ENCODE results near the gene BSND.

DNA sequence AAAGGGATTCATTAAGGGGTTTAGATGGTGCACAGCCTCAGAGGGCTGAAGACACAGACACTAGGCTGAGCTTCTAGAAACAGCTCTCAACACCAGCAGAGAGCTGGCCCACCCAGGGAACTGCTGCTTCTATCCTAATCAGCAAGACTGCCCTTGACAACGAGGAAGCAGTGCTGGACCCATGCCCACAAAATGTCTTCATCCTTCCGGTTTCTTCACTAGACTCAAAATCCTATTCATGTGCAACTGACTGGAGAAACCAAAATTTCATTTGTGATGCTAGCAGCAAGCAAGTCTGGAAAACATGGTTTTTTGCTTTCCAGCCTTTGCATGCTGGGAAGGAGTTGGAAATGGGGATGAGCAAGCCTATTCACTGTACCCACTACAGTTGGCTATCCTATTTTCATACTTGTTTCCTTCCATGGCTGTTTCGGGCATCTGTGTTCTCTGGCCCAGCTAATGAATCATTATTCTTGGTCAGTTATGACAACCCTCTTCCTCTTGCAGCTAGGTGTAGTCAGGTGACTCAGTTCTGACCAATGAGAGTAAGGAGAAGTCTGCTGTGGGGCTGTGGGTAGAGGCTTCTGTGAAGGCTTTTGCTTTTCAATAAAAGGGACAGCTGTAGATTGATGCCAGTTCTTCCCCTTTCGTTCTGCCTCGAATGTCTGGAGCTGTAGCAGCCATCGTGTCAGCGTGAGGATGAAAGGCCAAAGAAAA, 33.0 kb upstream of the BSND start:
- TF ChIP-seq, protein P1, sequence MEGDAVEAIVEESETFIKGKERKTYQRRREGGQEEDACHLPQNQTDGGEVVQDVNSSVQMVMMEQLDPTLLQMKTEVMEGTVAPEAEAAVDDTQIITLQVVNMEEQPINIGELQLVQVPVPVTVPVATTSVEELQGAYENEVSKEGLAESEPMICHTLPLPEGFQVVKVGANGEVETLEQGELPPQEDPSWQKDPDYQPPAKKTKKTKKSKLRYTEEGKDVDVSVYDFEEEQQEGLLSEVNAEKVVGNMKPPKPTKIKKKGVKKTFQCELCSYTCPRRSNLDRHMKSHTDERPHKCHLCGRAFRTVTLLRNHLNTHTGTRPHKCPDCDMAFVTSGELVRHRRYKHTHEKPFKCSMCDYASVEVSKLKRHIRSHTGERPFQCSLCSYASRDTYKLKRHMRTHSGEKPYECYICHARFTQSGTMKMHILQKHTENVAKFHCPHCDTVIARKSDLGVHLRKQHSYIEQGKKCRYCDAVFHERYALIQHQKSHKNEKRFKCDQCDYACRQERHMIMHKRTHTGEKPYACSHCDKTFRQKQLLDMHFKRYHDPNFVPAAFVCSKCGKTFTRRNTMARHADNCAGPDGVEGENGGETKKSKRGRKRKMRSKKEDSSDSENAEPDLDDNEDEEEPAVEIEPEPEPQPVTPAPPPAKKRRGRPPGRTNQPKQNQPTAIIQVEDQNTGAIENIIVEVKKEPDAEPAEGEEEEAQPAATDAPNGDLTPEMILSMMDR (IDR thresholded peaks at IDR 0.05), result no peak
- TF ChIP-seq POLR2A (IDR thresholded peaks at IDR 0.05) (no peak), EP300 (IDR thresholded peaks at IDR 0.05) (no peak)
